Effector memory CD4-positive, alpha-beta T cell (primary cell): ENCODE results near the gene ABHD14A.

Source experiments
- DNase-seq, 3 donors: peaks; one replicate each; pipeline ENCODE4 v3.0.0-alpha.2; 2020
- H3K27ac ChIP-seq: 2 replicates; pipeline ENCODE4 v1.7.0; 2013; ENCODE audit warnings: mild to moderate bottlenecking, low read length, moderate library complexity; ENCODE audit not compliant: insufficient read depth, poor library complexity, severe bottlenecking
- H3K27me3 ChIP-seq: replicated peaks from 2 replicates; pipeline ENCODE4 v1.7.0; 2013; ENCODE audit warnings: mild to moderate bottlenecking, low read length; ENCODE audit not compliant: insufficient read depth, control insufficient read depth, poor library complexity, severe bottlenecking
- H3K36me3 ChIP-seq: 2 replicates; pipeline ENCODE4 v1.7.0; 2013; ENCODE audit warnings: mild to moderate bottlenecking, low read length, moderate library complexity; ENCODE audit not compliant: control insufficient read depth, insufficient read depth
- H3K4me1 ChIP-seq: 2 replicates; pipeline ENCODE4 v1.7.0; 2013; ENCODE audit warnings: low read length, mild to moderate bottlenecking; ENCODE audit not compliant: control insufficient read depth, insufficient read depth, poor library complexity, severe bottlenecking
- H3K4me3 ChIP-seq: 2 replicates; pipeline ENCODE4 v1.7.0; 2013; ENCODE audit warnings: low read length, low read depth, mild to moderate bottlenecking; ENCODE audit not compliant: insufficient read depth, poor library complexity, severe bottlenecking
- H3K9me3 ChIP-seq: 2 replicates; pipeline ENCODE4 v1.7.0; 2013; ENCODE audit warnings: mild to moderate bottlenecking, low read length, moderate library complexity; ENCODE audit not compliant: control insufficient read depth

ABHD14A gene

GRCh38 chr3:51958603-51959521 is 16.0 kb upstream of the ABHD14A start:
- H3K36me3 ChIP-seq, result peaks cover 6% of the 10 kb centered on the region
- H3K4me3 ChIP-seq, result no peak overlapping the region
- peaks cover 10% of the 10 kb centered on the region for H3K4me1 ChIP-seq
- DNase-seq, result no peak
- H3K27me3 ChIP-seq, result peaks cover 11% of the 10 kb centered on the region
- H3K27ac ChIP-seq, result no peak overlapping the region
- no peaks in the 10 kb centered on the region for H3K9me3 ChIP-seq

- Histone ChIP-seq H3K27me3 (peaks cover 11% of the 10 kb centered on the region), H3K4me3 (no peak overlapping the region), H3K27ac (no peak overlapping the region), H3K36me3 (peaks cover 6% of the 10 kb centered on the region), H3K9me3 (no peaks in the 10 kb centered on the region), H3K4me1 (peaks cover 10% of the 10 kb centered on the region)
- DNase-seq, result no peak
Observed at GRCh38 chr3:51959651-51960050, 15.2 kb upstream of the ABHD14A start.

- no peak overlapping the region for H3K4me3 ChIP-seq
- DNase-seq, result no peak
Observed at GRCh38 chr3:51960386-51960785, 14.5 kb upstream of the ABHD14A start.

GRCh38 chr3:51961011-51961410 is 13.9 kb upstream of the ABHD14A start:
- peaks cover 6% of the 10 kb centered on the region for H3K36me3 ChIP-seq
- no peak overlapping the region for H3K27ac ChIP-seq
- peaks cover 10% of the 10 kb centered on the region for H3K27me3 ChIP-seq
- no peak overlapping the region for H3K4me3 ChIP-seq
- no peak for DNase-seq
- H3K9me3 ChIP-seq, result no peaks in the 10 kb centered on the region
- H3K4me1 ChIP-seq, result peaks cover 11% of the 10 kb centered on the region

More at GRCh38 chr3:51960386-51960785, 14.5 kb upstream of the ABHD14A start:
- H3K27me3 ChIP-seq, result peaks cover 11% of the 10 kb centered on the region
- no peaks in the 10 kb centered on the region for H3K9me3 ChIP-seq
- no peak overlapping the region for H3K27ac ChIP-seq
- peaks cover 6% of the 10 kb centered on the region for H3K36me3 ChIP-seq
- peaks cover 10% of the 10 kb centered on the region for H3K4me1 ChIP-seq

GRCh38 chr3:51961602-51962569 is 13.0 kb upstream of the ABHD14A start:
- Histone ChIP-seq H3K4me3 (no peak overlapping the region), H3K9me3 (no peaks in the 10 kb centered on the region), H3K27ac (no peak overlapping the region), H3K27me3 (peaks cover under 1% of the 10 kb centered on the region), H3K36me3 (peaks cover 6% of the 10 kb centered on the region), H3K4me1 (peaks cover 11% of the 10 kb centered on the region)
- DNase-seq, result no peak

GRCh38 chr3:51962854-51963530 is 11.9 kb upstream of the ABHD14A start:
- Histone ChIP-seq H3K9me3 (no peaks in the 10 kb centered on the region), H3K36me3 (peaks cover 6% of the 10 kb centered on the region), H3K27ac (no peak overlapping the region), H3K4me3 (no peak overlapping the region), H3K27me3 (no peaks in the 10 kb centered on the region), H3K4me1 (peaks cover 15% of the 10 kb centered on the region)
- no peak for DNase-seq

- no peak for DNase-seq
- no peak overlapping the region for H3K27ac ChIP-seq
- H3K36me3 ChIP-seq, result peaks cover 6% of the 10 kb centered on the region
- no peaks in the 10 kb centered on the region for H3K9me3 ChIP-seq
- peaks cover 16% of the 10 kb centered on the region for H3K4me1 ChIP-seq
- H3K4me3 ChIP-seq, result no peak overlapping the region
- no peaks in the 10 kb centered on the region for H3K27me3 ChIP-seq
Observed at GRCh38 chr3:51963951-51964451, 10.9 kb upstream of the ABHD14A start.

GRCh38 chr3:51964521-51964920 is 10.3 kb upstream of the ABHD14A start:
- Histone ChIP-seq H3K36me3 (peaks cover 6% of the 10 kb centered on the region), H3K4me3 (no peak overlapping the region), H3K27ac (no peak overlapping the region), H3K9me3 (no peaks in the 10 kb centered on the region), H3K27me3 (no peaks in the 10 kb centered on the region), H3K4me1 (peaks cover 16% of the 10 kb centered on the region)
- DNase-seq, result no peak

- Histone ChIP-seq H3K27ac (no peak overlapping the region), H3K4me3 (no peak overlapping the region), H3K27me3 (no peaks in the 10 kb centered on the region), H3K9me3 (no peaks in the 10 kb centered on the region), H3K36me3 (no peaks in the 10 kb centered on the region), H3K4me1 (peaks cover 16% of the 10 kb centered on the region)
- no peak for DNase-seq
Observed at GRCh38 chr3:51966016-51966415, 8.8 kb upstream of the ABHD14A start.
